GM19023 (cell line): Measurements from ENCODE around the gene CHODL.

ENCODE experiments used
- ATAC-seq: cut with Tn5 transposase; IDR thresholded peaks from one replicate; pipeline ENCODE4 v1.9.1; 2021; ENCODE audit warnings: mild to moderate bottlenecking, moderate library complexity; ENCODE audit not compliant: unreplicated experiment

The CHODL gene, protein sequence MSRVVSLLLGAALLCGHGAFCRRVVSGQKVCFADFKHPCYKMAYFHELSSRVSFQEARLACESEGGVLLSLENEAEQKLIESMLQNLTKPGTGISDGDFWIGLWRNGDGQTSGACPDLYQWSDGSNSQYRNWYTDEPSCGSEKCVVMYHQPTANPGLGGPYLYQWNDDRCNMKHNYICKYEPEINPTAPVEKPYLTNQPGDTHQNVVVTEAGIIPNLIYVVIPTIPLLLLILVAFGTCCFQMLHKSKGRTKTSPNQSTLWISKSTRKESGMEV

DNA sequence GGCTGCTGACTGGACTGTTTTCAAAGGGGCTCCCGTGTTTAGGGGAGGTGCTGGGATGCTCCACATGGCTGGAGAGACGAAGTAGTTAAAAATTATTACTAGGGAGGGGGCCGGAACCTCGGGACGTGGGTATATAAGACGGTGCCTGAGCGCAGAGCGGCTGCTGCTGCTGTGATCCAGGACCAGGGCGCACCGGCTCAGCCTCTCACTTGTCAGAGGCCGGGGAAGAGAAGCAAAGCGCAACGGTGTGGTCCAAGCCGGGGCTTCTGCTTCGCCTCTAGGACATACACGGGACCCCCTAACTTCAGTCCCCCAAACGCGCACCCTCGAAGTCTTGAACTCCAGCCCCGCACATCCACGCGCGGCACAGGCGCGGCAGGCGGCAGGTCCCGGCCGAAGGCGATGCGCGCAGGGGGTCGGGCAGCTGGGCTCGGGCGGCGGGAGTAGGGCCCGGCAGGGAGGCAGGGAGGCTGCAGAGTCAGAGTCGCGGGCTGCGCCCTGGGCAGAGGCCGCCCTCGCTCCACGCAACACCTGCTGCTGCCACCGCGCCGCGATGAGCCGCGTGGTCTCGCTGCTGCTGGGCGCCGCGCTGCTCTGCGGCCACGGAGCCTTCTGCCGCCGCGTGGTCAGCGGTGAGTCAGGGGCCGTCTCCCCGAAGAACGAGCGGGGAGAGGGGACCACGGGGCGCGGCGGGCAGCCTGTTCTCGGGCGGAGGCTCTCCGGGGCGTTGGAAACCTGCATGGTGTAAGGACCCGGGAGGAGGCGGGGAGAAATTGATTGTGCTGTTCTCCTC lies at the start of gene CHODL:
CHODL (plus strand) TSS at position 163 of the 793 bp plus-strand sequence; CDS start at position 554, 391 bp downstream.
- no peak for ATAC-seq

DNA sequence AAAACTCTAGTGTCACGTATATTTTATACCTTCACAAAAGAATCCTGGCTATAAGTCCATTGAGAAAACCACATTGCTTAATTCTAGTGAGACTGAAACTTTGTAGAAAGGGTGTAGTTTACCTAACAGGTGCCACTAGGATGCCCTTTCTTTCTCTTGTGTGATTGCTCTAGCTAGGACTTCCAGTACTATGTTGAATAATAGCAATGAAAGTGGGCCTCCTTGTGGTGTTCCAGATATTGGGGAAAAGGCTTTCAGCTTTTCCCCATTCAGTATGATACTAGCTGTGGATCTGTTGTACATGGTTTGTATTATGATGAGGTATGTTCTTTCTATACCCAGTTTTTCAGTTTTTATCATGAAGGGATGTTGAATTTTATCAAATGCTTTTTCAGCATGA lies 39.7 kb upstream of the CHODL start:
- no peak for ATAC-seq

DNA sequence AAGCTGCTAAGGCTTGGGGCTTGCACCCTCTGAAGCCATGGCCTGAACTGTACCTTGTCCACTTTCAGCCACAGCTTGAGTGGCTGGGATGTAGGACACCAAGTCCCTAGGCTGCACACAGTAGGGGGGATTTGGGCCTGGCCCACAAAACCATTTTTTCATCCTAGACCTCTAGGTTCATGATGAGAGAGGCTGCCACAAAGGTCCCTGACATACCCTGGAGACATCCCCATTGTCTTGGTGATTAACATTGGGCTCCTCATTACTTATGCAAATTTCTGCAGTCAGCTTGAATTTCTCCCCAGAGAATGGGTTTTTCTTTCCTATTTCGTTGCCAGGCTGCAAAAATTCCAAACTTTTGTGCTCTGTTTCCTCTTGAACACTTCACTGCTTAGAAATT lies 26.3 kb upstream of the CHODL start:
- no peak for ATAC-seq

GRCh38 chr21:18220498-18220897 lies 24.1 kb upstream of the CHODL start:
- ATAC-seq, result no peak

DNA sequence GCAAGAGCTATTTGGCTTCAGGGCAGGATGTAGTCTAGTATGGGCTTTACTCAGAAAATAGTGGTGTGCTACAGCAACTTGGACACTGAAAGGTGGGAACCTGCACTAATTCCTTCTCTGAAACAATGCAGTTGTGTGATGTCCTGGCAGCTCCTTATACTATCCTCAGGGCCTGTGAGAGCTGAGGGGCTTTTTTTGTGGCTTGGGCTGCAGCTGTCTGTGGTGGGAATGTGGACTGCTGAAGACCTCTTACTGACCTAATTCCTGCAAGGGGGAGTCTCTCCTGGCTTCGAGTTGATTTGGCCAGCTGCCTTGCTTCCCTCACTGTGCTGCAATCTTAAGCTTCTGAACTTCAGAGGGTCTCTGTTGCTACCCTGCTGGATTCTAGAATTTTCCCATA lies 22.3 kb upstream of the CHODL start:
- ATAC-seq, result no peak

DNA sequence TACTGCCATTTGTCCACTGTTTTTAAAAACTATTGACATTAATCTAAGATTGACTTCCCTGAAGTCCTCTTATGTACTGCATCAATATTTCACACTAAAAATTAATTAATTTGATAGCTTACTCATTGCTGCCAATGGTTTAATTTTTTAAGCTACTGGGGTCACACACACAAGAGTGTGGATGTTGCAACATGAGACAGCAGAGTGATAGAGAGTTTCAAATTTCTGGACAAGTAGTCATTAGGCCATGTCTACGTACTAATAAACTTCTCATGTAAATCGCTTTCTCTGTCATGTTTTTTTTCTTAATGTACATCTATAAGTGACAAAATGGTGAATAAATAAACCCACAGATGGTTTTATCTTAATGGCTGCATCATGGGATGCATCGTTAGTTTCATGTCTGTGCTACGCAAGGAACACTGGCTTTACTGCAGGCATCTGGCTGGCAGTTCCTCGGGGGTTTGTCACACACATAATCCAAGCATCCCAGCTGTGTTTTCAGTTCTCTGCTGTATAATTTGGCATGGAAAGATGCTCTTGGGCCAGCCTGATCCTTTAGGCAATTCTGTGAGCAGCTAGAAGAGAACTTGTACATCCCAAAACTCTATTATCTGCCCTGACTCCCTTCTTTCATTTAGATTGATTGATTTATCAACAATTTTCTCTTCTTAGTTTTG lies 16.4 kb upstream of the CHODL start:
- ATAC-seq, result no peak

GRCh38 chr21:18235545-18235944 lies 9.1 kb upstream of the CHODL start:
- ATAC-seq, result no peak

GRCh38 chr21:18245464-18245967 lies 883 bp downstream of the CHODL start:
- ATAC-seq, result no peak

DNA sequence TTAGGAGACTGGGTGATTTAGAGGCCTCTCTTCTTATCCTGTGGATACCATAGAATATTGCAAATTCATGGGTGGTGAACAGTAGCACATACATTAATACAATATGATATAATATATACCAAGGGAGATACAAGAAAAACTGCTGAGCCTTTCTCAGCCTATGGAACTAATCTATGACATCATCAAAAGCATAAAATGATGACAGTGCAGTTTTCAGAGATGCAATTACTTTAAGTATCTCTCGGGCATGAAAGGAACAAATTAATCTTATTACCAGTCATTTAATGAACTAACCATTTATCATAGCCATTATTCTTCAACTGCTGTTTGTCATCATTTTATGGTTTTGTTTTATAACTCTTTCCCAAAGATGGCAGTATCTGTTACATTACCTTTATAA lies 3.5 kb downstream of the CHODL start:
- ATAC-seq, result no peak

DNA sequence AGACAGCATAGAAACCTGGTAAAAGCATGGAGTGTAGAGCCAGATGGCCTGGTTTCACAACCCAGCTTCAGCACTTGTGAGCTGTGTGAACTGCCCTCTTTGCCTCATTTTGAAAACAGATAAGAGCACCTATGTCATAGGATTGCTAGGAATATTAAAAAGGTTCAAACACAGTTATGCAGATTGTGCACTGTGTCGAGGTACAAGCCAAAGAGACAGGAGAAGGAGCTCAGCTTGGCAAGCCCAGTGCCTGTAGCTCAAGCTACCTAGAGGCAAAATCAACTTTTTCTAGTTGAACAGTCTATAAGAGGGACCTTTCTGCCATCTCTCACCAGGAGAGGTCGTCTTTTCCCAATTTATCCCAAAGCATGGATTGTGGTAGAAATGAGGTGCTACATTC lies 5.0 kb downstream of the CHODL start:
- ATAC-seq, result no peak

DNA sequence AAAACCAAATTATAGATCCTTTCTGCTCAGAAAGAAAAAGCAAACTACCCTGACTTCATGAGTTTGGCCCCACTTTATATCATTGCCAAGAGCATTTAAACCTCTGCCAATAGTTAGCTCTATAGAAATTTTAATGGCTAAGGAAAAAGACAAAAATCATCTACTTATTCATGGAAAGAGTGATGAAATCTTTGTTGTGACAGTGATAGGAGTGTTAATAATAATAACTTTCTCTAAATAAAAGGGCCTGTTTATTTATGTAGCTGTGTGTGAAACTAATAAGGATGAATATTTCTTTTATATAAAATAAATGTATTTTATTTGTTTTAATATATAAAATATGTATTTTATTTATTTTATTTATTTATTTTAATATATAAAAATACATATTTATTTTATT lies 6.4 kb downstream of the CHODL start:
- ATAC-seq, result no peak

GRCh38 chr21:18252256-18252655 lies 7.6 kb downstream of the CHODL start:
- no peak for ATAC-seq

DNA sequence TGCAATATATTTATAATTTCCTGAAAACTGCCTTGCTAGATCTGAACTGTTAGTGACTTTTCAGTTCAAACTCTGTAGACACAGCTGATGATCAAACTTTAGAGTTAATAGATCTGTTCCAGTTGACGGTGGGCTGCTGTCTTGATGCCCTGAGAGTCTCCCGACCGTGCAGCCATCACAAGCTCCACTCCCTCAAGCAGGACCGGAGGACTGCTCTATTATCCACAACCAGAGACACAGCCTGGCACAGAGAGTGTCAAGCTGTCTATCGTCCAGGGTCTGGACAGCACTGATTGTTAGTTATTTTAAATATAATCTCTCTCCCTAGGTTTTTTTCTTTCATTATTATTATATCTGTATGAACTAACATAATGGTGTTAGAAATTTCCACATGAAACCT lies 8.0 kb downstream of the CHODL start:
- no peak for ATAC-seq

DNA sequence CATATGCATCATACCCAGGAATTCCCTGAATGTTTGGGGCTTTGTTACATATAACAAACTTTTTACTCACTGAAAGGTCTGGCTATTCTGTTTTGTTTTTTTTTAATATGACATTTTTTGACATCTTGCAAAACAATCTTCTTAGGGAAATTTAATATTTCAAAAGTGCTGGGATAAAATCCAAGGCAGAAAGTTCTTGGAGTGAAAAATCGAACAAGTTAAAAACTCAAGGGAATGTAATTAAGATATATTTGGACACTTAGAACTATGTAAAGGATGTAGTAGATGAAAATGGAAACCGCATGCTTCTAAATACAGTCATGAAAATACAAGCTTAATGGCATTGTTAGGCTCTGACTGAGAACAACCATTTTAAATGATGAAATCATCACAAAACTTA lies 8.6 kb downstream of the CHODL start:
- ATAC-seq, result no peak

GRCh38 chr21:18253799-18254198 lies 9.2 kb downstream of the CHODL start:
- ATAC-seq, result no peak

- no peak for ATAC-seq
These were observed 21.3 kb downstream of the CHODL start for GRCh38 chr21:18265944-18266343.

- no peak for ATAC-seq
These were observed 22.9 kb downstream of the CHODL start for GRCh38 chr21:18267496-18267895.

- no peak for ATAC-seq
These were observed 24.3 kb downstream of the CHODL start for GRCh38 chr21:18268906-18269305.

- no peak for ATAC-seq
These were observed 25.2 kb downstream of the CHODL start for GRCh38 chr21:18269856-18270255.

GRCh38 chr21:18273400-18273799 lies 28.8 kb downstream of the CHODL start:
- no peak for ATAC-seq

DNA sequence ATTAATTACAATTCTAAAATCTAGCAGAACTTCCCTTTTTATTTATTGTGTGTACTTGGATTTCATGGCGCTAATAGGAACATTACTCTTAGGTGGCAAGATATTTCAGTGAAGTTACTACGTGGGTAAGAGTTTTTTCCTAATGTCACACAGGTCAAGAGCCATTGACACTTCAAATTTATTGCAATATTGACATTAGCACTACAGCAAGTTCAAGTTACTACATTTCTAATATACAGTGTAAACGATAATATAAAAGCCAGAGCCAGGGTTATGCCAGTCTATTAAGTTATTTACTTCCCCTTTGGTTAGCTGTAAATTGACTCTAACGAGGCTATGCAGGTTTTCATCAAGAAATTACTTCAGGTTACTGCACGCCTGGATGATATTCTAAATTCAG lies 29.7 kb downstream of the CHODL start:
- ATAC-seq, result no peak

DNA sequence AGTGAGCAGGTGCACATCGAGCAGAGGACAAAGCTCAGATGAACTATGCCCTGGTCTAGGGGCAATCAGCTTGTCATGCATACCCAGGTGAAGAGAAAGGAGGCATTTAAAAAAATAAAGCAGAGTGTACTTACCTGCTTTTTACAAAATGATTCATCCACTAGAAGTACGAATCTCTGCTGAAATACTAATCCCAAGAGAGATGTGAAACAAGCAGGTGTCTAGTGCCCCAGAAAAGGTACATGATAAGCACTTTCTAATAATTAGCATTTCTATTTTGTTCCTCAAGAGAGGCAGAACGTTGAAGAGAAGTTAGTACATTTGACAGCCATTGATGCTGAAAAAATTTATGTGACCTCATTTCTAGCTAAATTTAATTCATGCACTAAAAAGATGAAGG lies 31.1 kb downstream of the CHODL start:
- no peak for ATAC-seq
